HG02973 (cell line): ENCODE data around the gene ATXN10.

Experiments
- ATAC-seq: cut with Tn5 transposase; IDR thresholded peaks from one replicate; pipeline ENCODE4 v1.9.1; 2021; ENCODE audit warnings: moderate library complexity; ENCODE audit not compliant: unreplicated experiment

The ATXN10 gene

DNA sequence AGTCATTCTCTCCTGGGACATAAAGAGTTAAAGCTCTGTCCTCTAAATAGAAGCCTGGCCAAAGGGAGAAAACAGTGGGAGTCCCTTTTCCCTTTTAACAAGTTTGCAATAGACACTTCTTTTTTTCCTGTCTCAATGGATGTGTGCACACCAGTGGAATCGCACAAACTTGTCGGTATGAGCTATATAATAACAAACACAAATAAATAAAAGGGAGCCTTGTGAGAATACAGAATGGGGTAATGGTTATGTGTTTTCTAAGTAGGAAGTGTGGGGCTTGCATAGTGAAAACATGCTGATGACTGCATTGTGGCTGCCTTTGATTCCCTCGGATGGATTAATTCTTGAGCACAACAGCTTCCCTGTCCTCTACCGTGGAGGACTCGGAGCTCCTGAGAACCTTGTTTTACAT, 173.4 kb downstream of the ATXN10 start:
- ATAC-seq, result no peak

DNA sequence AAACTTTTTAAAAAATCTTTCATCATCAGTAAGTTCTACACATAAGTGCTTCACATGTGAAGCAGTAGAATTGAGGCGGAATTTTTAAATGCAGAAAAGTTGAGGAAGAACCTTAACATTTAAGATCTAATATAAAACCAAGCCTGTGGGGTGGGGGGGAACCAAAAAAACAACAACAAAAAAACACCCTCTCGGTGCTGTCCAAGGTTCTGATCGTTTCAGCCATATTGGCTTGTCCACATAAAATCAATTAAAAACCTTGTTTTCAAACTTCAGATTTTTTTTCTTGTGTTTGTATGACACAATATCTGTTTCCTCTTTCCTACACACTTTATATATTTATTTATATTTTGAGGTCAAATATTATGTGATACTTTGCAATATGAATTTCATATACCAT, 175.3 kb downstream of the ATXN10 start:
- no peak for ATAC-seq

DNA sequence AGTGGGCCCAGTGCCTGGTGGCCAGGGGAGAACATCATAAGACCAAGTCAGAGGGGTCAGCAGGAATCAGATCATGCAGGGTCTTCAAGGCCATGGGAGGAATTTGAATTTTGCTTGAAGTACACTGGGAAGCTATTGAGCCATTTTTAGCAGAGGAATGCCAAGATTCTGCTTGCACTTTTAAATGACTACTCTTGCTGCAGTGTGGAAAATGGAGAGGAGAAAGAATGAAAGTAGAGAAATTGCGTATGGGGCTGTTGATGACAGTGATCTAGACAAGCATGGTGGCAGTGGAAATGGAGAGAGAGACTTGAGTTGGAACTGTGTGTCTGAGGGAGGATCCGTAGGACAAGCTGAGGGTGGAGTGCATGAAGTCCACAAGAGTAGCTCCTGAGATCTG, 177.3 kb downstream of the ATXN10 start:
- ATAC-seq, result no peak

DNA sequence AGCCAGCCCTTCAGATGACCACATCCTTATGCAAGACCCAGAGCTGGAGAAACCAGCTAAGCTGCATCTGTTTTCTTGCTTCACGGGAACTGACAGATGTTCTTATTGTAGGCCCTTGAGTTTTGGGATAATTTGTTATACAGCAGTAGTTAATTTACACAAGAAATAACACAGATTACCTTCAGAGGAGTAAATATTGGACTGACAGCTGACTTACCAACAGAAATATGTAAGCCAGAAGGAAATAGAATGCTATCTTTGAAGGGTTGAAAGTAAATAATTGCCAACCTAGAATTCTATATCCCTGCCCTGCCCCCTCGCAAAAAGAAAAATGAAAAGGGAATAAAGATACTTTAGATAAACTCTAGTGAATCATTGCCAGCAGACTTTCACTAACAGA, 181.2 kb downstream of the ATXN10 start:
- no peak for ATAC-seq

DNA sequence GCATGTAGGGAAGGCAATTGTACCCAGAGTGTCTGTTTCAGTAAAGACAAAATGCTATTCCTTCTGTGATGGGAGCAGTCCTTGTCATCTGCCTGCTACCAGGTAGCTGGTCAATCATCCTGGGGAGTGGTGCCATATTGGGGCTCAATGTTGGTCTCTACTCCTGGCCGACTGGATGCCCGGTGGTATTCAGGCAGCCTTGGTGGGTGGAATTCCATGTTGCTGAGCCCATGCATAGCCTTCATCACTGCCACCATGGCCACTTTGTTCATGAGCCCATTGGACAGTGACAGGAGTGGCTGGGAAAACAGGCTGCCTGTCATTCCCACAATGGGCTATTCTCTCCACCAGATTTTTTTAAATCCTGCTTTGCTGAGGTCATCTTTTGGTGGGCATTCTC, 184.3 kb downstream of the ATXN10 start:
- ATAC-seq, result no peak

DNA sequence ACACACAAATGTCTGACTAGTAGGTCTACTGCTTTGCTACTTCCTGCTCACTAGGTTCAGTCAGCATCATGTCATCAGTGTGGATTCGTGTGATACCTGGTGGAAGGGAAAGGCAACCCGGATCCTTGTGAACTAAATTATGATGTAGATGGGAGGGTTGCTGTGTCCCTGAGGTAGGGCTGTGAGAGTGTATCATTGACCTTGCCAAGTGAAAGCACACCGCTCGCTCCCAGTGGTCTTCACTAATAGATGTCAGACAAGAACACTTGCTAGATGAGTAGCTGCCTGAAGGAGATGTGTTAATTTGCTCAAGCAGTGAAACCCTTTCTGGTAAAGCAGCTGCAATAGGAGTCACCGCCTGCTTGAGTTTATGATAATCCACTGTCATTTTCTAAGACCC, 185.9 kb downstream of the ATXN10 start:
- ATAC-seq, result no peak

DNA sequence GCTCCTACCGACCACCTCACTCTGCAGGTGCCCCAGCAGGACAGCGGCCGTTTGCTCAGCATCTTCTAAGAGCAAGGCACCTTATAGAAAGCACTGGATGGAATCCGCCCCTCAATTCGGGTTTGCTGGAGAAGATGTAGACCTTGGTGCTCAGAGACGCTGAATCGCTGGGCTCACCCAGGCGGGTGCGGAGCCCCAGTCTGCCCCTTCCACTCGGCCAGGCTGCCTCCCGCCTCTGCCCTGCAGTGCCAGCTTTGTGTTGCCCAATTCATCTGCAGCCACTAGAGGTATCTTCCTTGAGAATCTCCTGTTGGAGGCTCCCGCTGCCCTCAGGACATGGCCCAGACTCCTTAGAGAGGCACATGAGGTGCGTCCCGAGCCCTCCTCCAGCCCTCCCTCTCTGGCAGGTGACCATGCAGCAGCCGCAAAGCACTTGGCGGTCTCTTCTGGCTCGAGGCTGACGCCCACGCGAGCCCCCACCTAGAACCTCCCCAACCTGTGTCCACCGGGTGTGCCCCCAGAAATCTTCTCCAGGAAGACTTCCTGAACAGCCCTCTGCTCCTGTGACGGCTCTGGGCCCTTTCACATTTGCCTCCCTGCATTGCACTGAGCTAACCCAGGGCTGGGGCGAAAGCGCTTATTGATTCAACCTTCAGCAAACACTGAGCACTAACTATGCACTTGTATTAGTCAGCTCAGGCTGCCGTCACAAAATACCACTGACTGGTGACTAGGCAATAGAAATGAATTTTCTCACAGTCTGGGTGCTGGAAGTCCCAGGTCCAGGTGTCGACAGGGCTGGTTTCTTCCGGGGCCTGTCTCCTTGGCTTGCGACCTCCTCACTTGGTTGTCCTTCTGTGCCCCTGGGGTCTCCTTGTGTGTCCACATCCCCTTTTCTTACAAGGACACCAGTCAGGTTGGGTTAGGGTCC, 187.9 kb downstream of the ATXN10 start:
- ATAC-seq, result no peak

DNA sequence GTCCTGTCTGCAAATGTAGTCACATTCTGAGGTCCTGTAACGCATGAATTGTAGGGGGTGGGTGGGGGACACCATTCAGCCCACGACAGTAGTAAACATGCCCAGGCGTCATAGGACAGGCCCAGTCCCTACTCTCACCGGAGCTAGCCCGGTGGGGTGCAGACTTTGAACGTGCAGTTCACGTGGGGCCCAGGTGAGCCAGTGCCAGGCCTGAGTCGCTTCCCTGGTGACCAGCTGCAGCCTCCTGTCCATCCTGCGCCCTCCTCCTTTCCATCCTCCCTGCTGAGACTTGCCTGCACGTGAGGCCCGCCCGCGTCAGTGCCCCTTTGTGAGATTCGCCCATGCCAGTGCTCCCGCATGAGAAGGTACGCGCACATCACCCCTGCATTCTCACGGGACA, 188.6 kb downstream of the ATXN10 start:
- no peak for ATAC-seq

DNA sequence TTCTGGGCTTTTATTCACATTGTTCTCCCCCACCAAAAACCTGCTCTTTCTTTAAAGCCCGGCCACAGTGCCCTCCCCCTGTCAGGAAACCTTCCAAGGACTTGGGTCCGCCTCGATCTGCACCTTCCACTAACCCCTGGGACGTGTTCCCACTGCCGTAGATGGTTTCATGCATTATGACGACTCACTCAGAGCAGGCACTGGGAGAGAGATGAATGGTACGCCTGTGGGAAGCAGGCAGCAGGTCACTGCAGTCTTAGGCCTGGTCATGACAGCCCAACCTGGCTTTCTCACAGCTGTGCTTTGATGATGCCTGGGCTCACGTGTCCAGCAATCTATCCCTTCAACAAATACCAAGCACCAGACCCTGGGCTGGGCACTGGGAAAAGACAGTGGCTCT, 189.6 kb downstream of the ATXN10 start:
- no peak for ATAC-seq

DNA sequence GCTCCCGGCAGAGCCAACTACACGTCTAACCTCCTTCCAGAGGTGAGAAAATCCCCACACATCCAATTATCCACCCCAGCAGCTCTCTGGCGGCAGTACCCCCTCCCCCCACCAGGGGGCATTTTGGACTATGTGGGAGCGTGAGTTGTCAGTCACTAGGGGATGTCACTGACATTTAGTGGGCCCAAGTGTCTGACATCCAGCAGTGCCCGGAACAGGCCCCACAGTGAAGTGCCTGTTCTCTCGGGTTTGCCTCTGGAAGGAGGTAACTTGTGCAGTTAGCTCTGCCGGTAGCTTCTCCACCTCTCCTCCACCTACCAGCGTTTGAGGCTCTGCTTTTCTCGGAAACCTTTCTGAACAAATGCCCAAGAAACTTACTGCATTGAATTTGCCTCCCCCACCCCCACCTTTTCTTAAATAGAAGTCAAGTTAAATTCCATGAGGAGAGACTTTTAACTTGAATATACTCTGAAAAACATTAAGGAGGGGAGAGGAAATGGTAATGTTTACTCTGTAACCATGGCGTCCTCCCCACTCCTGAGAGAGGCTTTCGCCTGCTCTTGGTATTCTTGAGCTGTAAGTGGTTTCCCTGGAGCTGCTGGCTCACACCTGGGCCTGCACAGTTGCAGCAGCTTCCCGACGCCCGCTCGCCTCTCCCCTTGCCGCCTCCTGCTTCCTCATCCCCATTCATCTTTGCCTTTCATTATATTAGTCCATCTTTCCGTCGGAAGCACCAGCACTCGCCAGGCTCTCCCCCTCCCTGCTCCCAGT, 192.5 kb downstream of the ATXN10 start:
- no peak for ATAC-seq

DNA sequence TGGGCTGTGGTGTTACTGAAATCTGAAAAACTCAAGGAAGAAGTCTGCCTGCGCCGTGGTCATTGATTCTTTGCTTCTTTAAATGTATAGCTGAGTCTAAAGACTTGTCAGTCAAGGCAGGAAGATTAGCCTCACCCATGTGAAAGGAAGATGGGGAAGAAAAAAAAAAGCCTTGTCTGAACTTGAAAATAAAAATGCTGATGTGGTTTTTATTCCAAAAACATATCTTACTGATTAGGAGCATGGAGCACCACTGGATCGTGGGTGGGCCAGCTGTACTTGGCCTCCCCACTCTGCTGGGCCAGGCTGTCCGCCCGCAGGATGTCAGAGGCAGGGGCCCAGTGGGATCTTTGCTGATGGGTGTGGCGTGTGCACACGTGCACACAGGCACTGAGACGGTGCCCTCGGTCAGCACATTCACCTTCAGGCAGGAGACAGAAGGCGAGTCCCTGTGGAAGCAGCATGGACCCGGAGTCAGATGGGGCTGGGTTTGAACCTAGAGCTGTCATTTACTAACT, 193.4 kb downstream of the ATXN10 start:
- ATAC-seq, result no peak

DNA sequence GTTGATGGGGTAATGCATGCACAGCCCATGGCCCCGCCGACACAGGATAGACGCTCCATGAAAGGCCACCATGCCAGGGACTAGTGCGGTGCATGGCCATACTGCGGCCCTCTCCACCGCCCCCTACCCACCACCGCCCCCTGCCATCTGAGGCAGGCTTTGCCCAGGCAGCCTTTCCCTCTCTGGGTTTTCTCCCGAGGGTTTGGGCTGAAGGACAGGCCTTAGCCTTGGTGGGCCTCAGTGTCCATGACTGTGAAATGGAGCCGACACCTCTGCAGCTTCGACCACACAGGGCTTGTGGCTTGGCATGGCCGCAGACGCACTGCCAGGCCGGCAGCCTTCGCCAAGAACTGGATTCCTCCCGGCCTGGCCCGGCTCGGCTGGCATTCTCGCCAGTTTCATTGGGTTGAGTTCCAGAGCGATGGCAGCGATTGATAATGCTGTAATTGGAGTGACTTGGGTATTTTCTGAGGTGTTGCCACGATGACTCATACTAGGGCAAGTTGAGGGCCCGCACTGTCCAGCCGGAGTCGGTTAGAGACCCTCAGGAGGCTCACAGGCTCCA, 194.0 kb downstream of the ATXN10 start:
- no peak for ATAC-seq

DNA sequence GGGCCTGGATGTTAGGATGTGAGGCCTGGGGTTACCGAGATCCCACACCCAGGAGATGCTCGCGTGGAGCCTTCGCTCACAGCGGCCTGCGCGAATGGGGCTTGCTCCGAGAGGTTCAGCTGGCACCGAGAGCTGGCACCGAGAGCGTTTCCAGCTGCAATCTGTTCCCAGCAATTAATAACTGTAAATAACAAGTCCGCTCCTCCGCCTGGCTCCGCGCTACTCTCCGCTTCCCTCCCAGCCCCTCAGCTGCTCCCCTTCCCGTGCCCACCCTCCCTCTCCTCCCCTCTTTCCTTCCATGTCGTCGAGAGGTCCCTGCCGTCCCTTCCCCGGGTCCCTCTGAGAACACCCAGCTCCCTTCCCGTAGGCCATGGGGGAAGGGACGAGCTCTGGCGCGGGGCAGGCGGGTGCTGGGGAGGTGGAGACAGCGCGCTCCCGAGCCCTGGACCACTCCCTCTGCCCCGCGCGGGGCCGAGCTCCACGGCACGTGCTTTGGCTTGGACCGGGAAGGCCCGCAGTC, 194.6 kb downstream of the ATXN10 start:
- no peak for ATAC-seq

DNA sequence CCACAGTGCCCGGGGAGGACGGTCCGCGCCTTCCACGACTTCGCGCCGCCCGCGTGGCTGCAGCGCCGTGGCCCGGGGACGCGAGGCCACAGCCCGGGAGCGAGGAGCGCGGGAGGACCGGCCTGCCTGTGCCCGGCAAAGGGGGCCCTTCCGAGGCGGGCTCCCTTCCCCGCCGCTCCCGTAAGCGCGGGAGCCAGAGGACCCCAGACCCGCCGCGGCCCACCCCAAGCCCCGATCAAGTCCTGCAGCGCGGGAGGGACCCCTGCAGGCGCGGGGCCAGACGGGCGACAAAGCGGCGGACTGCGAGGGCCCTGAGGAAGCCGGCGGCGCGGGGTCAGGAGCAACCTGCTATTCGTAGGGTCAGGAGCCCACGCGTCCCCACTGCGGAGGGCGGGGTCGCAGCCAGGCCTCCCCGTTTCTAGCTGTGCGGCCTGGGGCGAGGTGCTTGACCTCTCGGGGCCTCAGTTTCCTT, 195.0 kb downstream of the ATXN10 start:
- ATAC-seq, result no peak

DNA sequence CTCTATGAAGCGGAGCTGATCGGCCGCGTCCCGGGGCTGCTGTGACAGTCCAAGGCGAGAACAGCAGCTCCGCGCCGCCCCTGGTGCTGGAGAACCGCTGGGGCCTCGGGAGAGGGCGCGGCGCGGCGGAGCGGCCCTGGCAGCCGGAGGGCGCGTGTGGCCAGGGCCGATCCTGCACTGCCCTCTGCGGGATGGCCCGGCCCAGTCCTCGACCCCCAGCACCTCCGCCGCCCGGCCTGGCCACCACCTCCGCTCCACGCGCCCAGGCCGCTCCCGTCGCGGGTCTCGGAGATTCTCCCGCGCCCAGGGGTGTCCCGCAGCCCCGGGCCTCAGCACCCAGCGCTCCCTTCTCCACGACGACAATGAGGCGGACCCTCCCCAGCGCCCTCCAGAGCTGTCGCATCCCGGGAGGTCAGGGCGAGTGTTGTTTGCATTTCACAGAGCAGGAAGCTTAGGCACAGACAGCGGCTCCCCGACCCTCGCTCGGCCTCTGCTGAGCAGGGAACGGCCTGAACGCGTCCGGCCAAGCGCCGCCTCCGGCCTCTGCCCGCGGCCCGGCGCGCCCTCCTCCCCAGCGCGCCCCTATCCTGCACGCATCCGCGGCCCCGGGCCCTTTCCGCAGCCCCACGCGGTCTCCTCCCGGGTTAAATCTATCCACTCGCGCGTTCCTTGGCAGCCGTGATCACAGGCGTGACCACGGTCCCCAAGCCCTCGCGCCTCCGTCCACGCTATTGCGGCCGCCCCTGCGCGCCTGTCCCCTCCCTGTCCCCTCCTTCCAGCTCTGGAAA, 195.7 kb downstream of the ATXN10 start:
- no peak for ATAC-seq

DNA sequence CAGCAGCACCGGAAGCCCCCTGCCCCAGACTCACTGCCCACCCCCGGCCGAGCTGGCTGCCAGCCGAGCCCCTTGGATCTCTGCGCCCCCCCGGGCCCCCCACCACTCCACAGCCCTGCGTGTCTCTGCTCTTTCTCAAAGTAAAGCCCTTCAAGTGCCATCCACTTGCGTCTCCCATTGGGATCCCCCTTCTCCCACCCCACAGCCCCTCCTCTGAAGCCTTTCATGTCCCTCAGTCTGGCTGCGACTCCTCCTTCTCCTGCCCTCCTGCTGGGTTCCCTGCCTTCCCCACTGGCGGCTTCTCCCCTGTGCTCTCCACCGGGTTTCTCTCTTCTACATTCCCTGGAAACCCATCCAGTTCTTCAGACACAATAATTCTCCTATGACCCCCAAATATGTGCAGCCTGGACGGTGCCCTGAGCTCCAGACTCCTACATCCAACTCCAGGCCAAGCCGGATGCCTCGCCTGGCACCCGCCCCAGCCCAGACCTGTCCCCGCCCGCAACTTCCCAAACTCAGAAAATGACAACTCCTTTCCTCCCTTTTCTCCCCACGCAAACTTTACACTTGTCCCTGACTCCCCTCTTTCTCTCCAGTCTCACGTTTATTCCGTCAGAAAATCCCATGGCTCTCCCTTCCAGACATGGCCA, 196.4 kb downstream of the ATXN10 start:
- ATAC-seq, result no peak

DNA sequence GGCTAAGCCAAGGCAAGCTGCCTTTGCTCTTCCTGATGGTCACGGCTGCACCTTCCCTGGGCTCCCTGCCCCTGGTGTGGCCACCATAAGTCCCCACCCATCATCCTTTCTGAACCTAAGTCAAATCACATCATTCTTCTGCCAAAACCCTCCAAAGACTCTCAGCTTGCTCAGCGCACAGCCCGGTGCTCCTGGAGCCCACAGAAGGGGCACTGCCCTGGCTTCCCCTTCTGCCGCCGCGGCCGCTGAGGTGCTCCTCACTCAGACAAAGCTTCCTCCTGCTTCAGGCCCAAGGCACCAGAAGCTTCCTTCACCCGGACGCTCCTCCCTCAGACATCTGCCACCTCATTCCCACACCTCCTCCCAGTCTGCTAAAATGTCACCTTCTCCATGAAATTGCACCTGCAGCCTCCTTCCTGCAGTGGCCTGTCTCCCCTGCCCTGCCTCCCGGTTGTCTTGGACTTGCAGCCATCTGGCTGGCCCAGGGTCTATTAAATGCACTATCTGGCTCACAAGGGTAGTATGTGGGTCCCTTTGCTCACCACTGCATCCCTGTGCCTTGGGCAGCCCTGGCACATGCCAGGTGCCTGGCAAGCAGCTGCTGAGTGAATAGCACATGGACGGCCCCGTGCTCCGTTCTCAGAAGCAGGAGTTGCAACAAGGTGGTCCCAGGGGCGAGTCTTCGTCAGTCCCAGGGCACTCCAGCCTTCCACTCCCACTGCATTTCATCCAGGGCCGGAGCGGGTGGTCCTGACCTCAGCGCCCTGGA, 197.1 kb downstream of the ATXN10 start:
- no peak for ATAC-seq

DNA sequence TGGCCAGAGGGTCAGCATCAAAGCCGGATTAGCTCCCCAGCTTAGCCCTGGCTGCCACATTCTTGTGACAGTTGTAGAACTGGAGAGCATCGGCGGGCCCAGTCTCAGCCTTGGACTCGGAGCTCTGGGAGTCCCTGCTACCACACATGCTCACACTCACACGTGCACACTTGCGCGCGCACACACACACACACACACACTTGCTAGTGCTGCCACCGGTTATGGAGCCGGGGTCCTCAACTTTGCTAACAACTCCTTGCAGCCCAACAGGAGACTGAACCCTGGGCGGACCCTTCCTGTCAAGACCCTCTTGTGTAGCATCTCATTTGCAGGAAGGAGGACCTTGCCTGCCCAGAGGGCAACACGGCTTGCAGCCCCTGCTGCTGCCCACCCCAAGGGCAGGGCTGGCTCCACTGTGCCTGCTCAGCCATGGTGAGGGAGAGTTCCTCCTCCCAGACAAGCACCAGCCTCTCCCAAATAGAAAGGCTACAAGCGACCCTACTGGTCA, 197.8 kb downstream of the ATXN10 start:
- ATAC-seq, result no peak

DNA sequence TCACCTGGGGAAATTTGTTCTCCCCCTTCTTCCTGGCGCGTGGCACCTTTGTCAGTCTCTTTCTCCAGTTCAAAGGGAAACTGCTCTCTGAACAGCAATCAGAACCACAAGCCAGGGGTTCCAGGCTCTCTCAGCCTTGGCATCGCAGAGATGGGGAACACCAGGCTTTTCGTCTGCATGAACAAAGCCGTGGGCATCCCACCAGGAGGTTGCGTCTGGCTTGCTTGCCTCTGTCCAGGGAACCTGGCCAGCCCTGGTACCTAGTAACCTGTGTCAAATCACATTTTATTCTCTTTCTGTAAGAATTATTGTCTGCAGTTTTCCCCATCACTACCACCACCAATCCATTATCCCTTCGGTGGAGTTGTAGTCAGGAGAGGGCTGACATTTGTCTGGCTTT, 198.4 kb downstream of the ATXN10 start:
- ATAC-seq, result no peak
